LNCAP (cell line): Measurements from ENCODE around the gene SMPDL3A.

Experiments used
- TF ChIP-seq, protein P1 (sequence below): fragments of 450-650 bp; IDR thresholded peaks from 2 replicates; pipeline ENCODE4 v1.5.1; 2017; ENCODE audit warnings: mild to moderate bottlenecking

SMPDL3A gene

DNA sequence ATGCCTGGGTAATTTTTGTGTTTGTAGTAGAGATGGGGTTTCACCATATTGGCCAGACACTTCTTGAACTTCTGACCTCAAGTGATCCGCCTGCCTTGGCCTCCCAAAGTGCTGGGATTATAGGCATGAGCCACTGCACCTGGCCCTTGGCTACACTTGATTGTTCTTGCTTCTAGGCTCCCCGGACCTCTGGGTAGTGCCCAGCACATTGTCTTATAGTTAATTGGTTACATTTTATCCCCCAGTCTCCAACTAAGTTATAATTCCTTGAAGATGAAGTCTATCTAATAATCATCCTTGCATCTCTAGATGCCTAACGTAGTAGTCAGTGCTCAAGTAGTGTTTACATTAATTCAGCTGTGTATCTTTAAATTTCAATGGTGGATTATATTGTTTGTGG, 11.8 kb downstream of the SMPDL3A start:
- TF ChIP-seq, protein P1, sequence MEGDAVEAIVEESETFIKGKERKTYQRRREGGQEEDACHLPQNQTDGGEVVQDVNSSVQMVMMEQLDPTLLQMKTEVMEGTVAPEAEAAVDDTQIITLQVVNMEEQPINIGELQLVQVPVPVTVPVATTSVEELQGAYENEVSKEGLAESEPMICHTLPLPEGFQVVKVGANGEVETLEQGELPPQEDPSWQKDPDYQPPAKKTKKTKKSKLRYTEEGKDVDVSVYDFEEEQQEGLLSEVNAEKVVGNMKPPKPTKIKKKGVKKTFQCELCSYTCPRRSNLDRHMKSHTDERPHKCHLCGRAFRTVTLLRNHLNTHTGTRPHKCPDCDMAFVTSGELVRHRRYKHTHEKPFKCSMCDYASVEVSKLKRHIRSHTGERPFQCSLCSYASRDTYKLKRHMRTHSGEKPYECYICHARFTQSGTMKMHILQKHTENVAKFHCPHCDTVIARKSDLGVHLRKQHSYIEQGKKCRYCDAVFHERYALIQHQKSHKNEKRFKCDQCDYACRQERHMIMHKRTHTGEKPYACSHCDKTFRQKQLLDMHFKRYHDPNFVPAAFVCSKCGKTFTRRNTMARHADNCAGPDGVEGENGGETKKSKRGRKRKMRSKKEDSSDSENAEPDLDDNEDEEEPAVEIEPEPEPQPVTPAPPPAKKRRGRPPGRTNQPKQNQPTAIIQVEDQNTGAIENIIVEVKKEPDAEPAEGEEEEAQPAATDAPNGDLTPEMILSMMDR = no peak

DNA sequence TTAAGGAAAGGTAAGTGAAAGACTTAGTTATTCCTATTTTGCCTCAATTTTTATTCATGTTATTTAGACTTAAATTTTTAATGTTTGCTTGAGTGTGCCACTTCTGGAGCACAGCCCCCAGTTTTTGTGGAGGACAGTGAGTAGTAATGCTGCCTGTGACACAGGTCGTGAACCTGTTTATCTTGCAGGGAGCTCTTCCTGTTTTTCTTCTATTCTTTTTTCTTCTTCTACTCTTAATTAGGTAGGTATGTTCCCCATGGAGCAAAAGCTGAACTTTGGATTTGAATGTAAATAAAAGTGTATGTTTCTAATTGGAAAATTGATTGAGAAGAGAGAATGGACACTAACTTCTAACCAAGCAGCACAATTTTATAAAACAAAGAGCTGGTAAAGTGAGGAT, 12.3 kb downstream of the SMPDL3A start:
- TF ChIP-seq, protein P1 = no peak

DNA sequence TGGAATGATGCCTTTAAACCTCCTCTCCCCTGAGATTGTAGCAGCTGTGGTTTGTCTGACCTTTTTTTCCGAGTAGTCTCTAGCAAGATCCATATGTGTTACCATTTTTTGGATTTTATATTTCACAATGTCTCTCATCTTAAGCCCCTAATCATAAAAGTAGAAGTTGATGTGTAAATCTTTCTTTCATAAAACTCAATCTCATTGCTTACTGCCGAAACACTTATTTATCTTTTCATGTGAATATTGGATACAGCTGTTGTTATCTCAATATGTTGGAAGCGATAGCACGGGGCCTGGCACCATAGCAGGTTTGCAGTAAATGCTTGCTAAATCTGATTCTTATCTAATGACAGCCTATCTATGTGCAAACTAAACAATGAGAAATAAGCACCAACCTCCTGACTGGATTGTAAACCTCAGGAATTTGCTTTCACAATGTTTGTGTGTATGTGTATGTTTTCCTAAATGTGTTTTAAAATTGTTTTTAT, 14.2 kb downstream of the SMPDL3A start:
- TF ChIP-seq, protein P1 = no peak

DNA sequence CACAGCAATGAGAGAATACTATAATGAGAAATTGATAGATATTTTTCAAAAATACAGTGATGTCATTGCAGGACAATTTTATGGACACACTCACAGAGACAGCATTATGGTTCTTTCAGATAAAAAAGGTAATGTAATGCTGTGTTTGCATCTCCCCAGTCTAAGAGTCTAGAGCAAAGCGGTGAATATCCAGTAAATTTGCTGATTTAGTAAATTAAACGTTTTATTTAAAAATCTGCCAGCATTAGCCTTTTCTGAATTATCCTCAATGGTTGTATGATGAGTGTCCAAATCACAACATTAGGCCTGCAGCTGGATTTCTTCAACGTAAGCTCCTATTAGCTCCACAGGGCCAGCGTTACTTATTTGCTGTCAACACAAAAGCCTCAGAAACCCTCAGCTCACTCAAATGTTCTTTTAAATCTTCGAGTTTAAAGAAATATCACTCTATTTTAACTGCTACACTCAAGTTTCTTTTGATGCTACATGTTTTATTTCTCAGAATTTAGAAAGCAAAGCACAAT, 16.0 kb downstream of the SMPDL3A start:
- TF ChIP-seq, protein P1 = no peak

DNA sequence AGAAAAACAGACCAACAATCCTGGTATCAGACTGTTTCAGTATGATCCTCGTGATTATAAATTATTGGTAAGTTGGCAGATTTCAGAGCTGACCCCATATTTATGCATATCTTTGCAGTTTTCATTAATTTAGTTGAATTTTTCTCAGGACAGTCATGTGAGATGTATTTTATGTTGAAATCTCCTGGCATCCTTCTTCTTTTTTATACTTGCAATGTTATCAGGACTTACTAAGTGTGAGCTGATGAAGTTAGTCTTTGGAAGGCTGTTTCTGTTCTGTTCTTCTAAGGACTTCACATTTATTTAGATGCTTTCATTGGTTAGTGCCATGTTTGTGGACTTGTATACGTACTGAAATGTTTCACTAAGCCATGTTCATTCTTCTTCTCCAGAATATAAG, 17.2 kb downstream of the SMPDL3A start:
- TF ChIP-seq, protein P1 = no peak

DNA sequence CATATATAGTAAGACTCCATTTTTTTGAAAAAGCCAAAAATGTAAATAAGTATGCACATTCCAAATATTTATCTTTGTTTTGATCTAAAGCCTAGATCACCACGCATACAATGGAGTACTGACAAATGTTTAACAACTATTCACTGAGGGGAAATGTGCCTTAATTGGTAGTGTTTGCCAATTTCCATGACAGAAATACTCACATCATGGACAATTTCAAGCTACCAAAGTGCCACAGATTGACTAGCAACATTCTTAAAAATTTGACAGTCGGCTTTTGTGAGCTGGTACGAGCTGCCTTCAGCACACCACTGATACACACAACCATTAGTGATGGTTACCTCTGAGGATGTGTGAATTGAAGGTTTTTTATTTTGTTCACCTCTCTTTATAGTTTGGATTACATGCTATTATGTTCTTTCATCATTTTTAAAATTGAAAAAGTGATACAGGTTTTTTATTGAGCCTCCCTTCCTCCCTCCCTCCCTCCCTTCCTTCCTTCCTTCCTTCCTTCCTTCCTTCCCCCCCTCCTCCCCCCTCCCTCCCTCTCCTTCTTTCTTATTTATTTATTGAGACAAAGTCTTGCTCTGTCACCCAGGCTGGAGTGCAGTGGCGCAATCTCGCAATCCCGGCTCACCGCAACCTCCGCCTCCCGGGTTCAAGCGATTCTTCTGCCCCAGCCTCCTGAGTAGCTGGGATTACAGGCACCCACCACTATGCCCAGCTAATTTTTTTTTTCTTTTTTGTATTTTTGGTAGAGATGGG, 19.2 kb downstream of the SMPDL3A start:
- TF ChIP-seq, protein P1 = no peak

DNA sequence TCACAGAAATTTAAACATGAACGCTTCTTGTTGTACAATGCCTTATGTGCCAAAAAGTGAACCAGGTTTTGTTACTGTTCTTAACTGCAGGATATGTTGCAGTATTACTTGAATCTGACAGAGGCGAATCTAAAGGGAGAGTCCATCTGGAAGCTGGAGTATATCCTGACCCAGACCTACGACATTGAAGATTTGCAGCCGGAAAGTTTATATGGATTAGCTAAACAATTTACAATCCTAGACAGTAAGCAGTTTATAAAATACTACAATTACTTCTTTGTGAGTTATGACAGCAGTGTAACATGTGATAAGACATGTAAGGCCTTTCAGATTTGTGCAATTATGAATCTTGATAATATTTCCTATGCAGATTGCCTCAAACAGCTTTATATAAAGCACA, 19.9 kb downstream of the SMPDL3A start:
- TF ChIP-seq, protein P1 = no peak
